Parathyroid adenoma (tissue), 2 donors: Measurements from ENCODE around the gene KDM4B.
"Not testable (repeated sequence)": the region's sequence is repeated elsewhere in the genome, so short reads cannot be mapped to it uniquely, and the experiment has no call there.

Source experiments
- H2AFZ ChIP-seq: fragments of 300-600 bp; sonication (generic); one replicate; pipeline ENCODE4 v1.7.0; 2017; ENCODE audit warnings: antibody characterized with exemption, mild to moderate bottlenecking
- H3K27ac ChIP-seq: fragments of 300-600 bp; sonication (generic); one replicate; pipeline ENCODE4 v1.7.0; 2017
- H3K27me3 ChIP-seq: fragments of 300-600 bp; sonication (generic); one replicate; pipeline ENCODE4 v1.7.0; 2017; ENCODE audit warnings: low read length; ENCODE audit not compliant: control insufficient read depth, insufficient read depth
- H3K36me3 ChIP-seq: fragments of 300-600 bp; sonication (generic); one replicate; pipeline ENCODE4 v1.7.0; 2017; ENCODE audit warnings: low read length; ENCODE audit not compliant: control insufficient read depth, insufficient read depth
- H3K4me1 ChIP-seq: fragments of 300-600 bp; sonication (generic); one replicate; pipeline ENCODE4 v1.7.0; 2017; ENCODE audit warnings: control low read depth
- H3K4me2 ChIP-seq: fragments of 300-600 bp; sonication (generic); one replicate; pipeline ENCODE4 v1.7.0; 2017; ENCODE audit warnings: low read length
- H3K4me3 ChIP-seq: fragments of 300-600 bp; sonication (generic); one replicate; pipeline ENCODE4 v1.7.0; 2017; ENCODE audit warnings: low read depth, low read length
- H3K79me2 ChIP-seq: fragments of 300-600 bp; sonication (generic); one replicate; pipeline ENCODE4 v1.7.0; 2017; ENCODE audit warnings: control low read depth
- H3K9ac ChIP-seq: fragments of 300-600 bp; sonication (generic); one replicate; pipeline ENCODE4 v1.7.0; 2017; ENCODE audit warnings: mild to moderate bottlenecking
- H3K9me3 ChIP-seq: fragments of 300-600 bp; sonication (generic); one replicate; pipeline ENCODE4 v1.7.0; 2017; ENCODE audit warnings: low read length; ENCODE audit not compliant: control insufficient read depth
- CTCF ChIP-seq: fragments of 300-600 bp; sonication (generic); IDR thresholded peaks from one replicate; pipeline ENCODE4 v1.7.0; 2017; ENCODE audit warnings: antibody characterized with exemption, mild to moderate bottlenecking
- donor health status: primary hyperparathyroidism.

The KDM4B gene

DNA sequence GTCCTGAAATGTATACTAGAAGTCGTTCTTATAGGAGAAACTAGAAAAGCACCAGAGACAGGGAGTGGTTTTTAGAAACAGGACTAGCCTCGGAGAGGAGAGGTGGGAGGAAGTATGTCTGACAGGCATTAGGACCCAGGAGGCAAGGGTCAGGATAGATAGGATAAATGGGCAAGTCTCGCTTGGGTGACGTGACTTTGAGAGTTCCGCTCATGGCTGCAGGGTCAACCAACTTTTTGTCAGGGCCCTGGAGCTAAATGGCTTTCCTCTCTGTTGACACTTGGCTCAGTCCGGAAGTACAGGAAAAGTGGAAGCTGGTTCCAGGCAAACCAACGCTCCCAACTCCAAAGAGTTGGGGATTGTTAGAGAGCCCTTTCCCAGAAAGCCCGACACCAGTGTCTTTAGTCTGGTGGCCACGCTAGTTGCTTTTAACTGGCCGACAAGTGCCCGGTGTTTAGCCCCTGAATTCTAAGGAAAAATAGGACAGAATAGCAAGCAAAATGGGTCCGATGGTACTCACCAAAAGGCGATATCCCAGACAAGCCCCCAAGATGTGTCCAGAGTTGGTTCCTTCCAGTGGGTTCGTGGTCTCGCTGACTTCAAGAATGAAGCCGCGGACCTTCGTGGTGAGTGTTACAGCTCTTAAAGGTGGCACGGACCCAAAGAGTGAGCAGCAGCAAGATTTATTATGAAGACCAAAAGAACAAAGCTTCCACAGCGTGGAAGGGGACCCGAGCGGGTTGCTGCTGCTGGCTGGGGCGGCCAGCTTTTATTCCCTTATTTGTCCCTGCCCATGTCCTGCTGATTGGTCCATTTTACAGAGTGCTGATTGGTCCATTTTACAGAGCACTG is 196.2 kb downstream of the KDM4B start:
- H3K4me2 ChIP-seq, H3K4me1 ChIP-seq, H3K27ac ChIP-seq, H3K27me3 ChIP-seq, H3K79me2 ChIP-seq, H2AFZ ChIP-seq, H3K9ac ChIP-seq, H3K36me3 ChIP-seq, H3K4me3 ChIP-seq, H3K9me3 ChIP-seq: not testable (repeated sequence)

- Histone ChIP-seq H3K9me3 (no peaks in the 10 kb centered on the region), H3K79me2 (no peaks in the 10 kb centered on the region), H3K4me2 (no peak overlapping the region), H3K27me3 (no peaks in the 10 kb centered on the region), H3K36me3 (no peaks in the 10 kb centered on the region), H3K4me3 (no peak overlapping the region), H3K9ac (no peak overlapping the region), H3K27ac (no peak overlapping the region), H2AFZ (no peak overlapping the region), H3K4me1 (no peaks in the 10 kb centered on the region)
- no peak for TF ChIP-seq CTCF
These were observed 196.7 kb downstream of the KDM4B start for GRCh38 chr19:5165697-5166019.

- Histone ChIP-seq H3K4me1 (no peaks in the 10 kb centered on the region), H3K27ac (no peak overlapping the region), H3K9me3 (no peaks in the 10 kb centered on the region), H3K27me3 (no peaks in the 10 kb centered on the region), H3K36me3 (no peaks in the 10 kb centered on the region), H3K79me2 (no peaks in the 10 kb centered on the region), H3K4me3 (no peak overlapping the region), H3K9ac (no peak overlapping the region), H3K4me2 (no peak overlapping the region), H2AFZ (no peak overlapping the region)
- no peak for TF ChIP-seq CTCF
These were observed 197.3 kb downstream of the KDM4B start for GRCh38 chr19:5166262-5166661.

- no peaks in the 10 kb centered on the region for H3K79me2 ChIP-seq
- no peak overlapping the region for H2AFZ ChIP-seq
- no peak overlapping the region for H3K27ac ChIP-seq
- no peaks in the 10 kb centered on the region for H3K36me3 ChIP-seq
- H3K4me3 ChIP-seq, result no peak overlapping the region
- H3K4me1 ChIP-seq, result no peaks in the 10 kb centered on the region
- no peaks in the 10 kb centered on the region for H3K9me3 ChIP-seq
- no peaks in the 10 kb centered on the region for H3K27me3 ChIP-seq
- no peak overlapping the region for H3K4me2 ChIP-seq
- no peak for TF ChIP-seq CTCF
- no peak overlapping the region for H3K9ac ChIP-seq
These were observed 201.4 kb downstream of the KDM4B start for GRCh38 chr19:5170329-5170745.

GRCh38 chr19:5171711-5172110 is 202.8 kb downstream of the KDM4B start:
- no peak for TF ChIP-seq CTCF
- Histone ChIP-seq H3K9me3 (no peaks in the 10 kb centered on the region), H3K79me2 (no peaks in the 10 kb centered on the region), H3K9ac (no peak overlapping the region), H3K27ac (no peak overlapping the region), H2AFZ (no peak overlapping the region), H3K4me2 (no peak overlapping the region), H3K36me3 (no peaks in the 10 kb centered on the region), H3K4me1 (no peaks in the 10 kb centered on the region), H3K4me3 (no peak overlapping the region), H3K27me3 (no peaks in the 10 kb centered on the region)
